ENCODE results near the gene JAZF1. TPM values are rescaled to one million over a fixed set of nuclear protein-coding genes. Genes with fewer than 3 reads are reported as not detected.

The JAZF1 gene
- total and polyA plus RNA-seq, 12 donors, result 6.9 to 42.3 (median 30.0) TPM

- intact Hi-C loops (cut with DNase I), result no loop called here
Measured at GRCh38 chr7:28033386-28033785, 147.2 kb downstream of the JAZF1 start.

GRCh38 chr7:28032738-28033380 lies 147.7 kb downstream of the JAZF1 start:
- Histone ChIP-seq H3K36me3 (no peaks in the 10 kb centered on the region), H3K4me1 (peaks cover 0 to 31% (median 11%) of the 10 kb centered on the region in 9 donors), H3K27me3 (no peaks in the 10 kb centered on the region), H3K27ac (no peak overlapping the region), H3K4me3 (no peak overlapping the region), H3K9me3 (no peaks in the 10 kb centered on the region)
- no peak for TF ChIP-seq CTCF (IDR thresholded peaks at IDR 0.05)
- intact Hi-C loops (cut with DNase I), result no loop called here
- 87% methylated on average over 9 of the region's 9 CpGs for WGBS, 2 donors
- DNase-seq (no peak), ATAC-seq (no peak)

More at GRCh38 chr7:28033386-28033785, 147.2 kb downstream of the JAZF1 start:
- Histone ChIP-seq H3K27me3 (no peaks in the 10 kb centered on the region), H3K4me1 (peaks cover 0 to 32% (median 11%) of the 10 kb centered on the region in 9 donors), H3K36me3 (no peaks in the 10 kb centered on the region), H3K9me3 (no peaks in the 10 kb centered on the region), H3K4me3 (no peak overlapping the region), H3K27ac (no peak overlapping the region)
- no peak for DNase-seq
- WGBS, 2 donors, result 85 to 91% methylated on average over 4 of the region's 4 CpGs
- TF ChIP-seq CTCF (IDR thresholded peaks at IDR 0.05), result no peak
- peak in 1 of 8 donors; percentile 58 for ATAC-seq

- no peak for TF ChIP-seq CTCF (IDR thresholded peaks at IDR 0.05)
- Histone ChIP-seq H3K27ac (no peak overlapping the region), H3K36me3 (no peaks in the 10 kb centered on the region), H3K9me3 (no peaks in the 10 kb centered on the region), H3K4me1 (peaks cover 0 to 35% (median 8%) of the 10 kb centered on the region in 9 donors), H3K27me3 (no peaks in the 10 kb centered on the region), H3K4me3 (no peak overlapping the region)
- ATAC-seq (no peak), DNase-seq (no peak)
- intact Hi-C loops (cut with DNase I), result loop anchor here in 6 of 10 donors (10.0 kb wide), 4 partner anchors 224 to 834 kb away; partner anchors contain the start of gene HOXA13 (in 2 of the 6)
- 89% methylated on average over 5 of the region's 5 CpGs for WGBS, 2 donors
Measured at GRCh38 chr7:28029051-28029450, 151.5 kb downstream of the JAZF1 start.

GRCh38 chr7:28028471-28028870 lies 152.1 kb downstream of the JAZF1 start:
- H3K9me3 ChIP-seq, result no peaks in the 10 kb centered on the region
- no peaks in the 10 kb centered on the region for H3K36me3 ChIP-seq
- no peak overlapping the region for H3K27ac ChIP-seq
- 95 to 97% methylated on average over 3 of the region's 3 CpGs for WGBS, 2 donors
- intact Hi-C loops (cut with DNase I), result loop anchor here in 6 of 10 donors (10.0 kb wide), 4 partner anchors 224 to 834 kb away; partner anchors contain the start of gene HOXA13 (in 2 of the 6)
- H3K27me3 ChIP-seq, result no peaks in the 10 kb centered on the region
- peaks cover 0 to 35% (median 8%) of the 10 kb centered on the region in 9 donors for H3K4me1 ChIP-seq
- ATAC-seq, result no peak
- no peak for TF ChIP-seq CTCF (IDR thresholded peaks at IDR 0.05)
- H3K4me3 ChIP-seq, result no peak overlapping the region
- DNase-seq, result no peak
